NCI-H446 treated with DMSO at 0.1 percent for 48 hours (cell line): Measurements from ENCODE around the gene MAGI2.
A peak's percentile ranks its signal among the peaks of the same experiment; 100 is the strongest.
"Not testable (repeated sequence)": the region's sequence is repeated elsewhere in the genome, so short reads cannot be mapped to it uniquely, and the experiment has no call there.

Experiments used
- DNase-seq: peaks from one replicate; lab custom pipeline; 2025; lab: John Stamatoyannopoulos, UW

MAGI2 gene

DNA sequence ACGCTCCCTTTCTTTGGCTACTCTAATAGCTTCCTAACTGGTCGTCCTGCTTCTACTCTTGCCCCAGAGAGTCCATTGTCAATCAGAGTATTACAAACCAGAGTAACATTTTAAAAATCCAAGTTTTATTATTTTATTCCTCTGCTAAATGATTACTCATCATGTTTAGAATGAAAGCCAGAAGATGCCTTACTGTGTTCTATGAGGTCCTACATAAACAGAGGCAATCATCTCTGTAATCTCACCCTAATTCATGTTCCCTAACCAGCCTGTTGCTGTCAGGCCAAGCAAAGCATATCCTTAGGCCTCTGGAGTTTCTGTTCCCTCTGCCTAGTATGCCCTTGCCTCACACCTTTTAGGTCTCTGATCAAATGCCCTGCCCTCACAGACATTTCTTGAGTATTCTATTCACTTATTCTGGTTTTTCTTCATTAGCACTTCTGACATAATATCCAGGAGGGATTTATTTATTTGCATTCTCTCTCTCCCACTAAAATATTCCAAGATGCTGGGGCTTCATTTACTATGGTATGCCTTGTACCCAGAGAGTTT lies 1157.3 kb downstream of the MAGI2 start:
- no peak for DNase-seq

DNA sequence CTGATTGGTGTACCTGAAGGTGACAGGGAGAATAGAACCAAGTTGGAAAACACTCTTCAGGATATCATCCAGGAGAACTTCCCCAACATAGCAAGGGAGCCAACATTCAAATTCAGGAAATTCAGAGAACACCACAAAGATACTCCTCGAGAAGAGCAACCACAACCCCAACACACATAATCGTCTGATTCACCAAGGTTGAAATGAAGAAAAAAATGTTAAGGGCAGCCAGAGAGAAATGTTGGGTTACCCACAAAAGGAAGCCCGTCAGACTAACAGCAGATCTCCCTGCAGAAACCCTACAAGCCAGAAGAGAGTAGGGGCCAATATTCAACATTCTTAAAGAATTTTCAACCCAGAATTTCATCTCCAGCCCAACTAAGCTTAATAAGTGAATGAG lies 1164.0 kb downstream of the MAGI2 start:
- DNase-seq: not testable (repeated sequence)

DNA sequence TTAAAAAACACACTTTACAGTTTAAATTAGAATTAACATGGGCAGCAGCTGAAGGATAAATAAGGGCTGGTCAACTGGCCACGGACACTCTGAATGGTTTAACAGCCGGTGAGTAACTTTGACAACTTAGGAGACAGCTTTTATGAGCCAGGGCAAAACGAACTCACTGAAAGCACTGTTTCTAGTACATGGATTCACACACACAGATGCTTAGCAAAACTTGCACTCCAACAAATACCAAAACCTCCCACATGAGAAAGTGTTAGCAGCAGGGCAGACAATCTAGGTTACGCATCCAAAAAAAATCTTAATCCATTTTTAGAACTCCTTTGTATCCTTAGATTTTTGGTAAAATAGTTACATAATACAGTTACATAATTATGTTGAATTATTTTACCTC lies 1168.5 kb downstream of the MAGI2 start:
- DNase-seq: no peak

DNA sequence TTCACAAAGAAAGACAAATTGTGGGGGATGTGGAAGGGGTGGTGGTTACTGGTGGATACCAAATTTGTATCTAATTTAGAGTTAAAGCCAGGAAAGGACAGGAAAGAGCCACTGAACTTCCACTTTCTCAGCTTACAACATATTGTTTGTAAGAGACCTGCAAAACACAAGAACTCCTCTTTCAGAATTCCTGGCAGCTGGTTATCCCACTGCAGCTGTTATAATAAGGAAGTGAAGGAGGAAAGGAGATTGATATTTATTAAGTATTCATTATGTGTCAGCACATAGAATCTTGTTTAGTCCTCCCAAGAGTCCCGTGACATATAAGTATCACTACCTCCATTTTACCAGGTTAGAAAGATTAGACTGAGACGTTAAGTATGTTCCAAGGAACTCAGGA lies 1173.2 kb downstream of the MAGI2 start:
- no peak for DNase-seq

DNA sequence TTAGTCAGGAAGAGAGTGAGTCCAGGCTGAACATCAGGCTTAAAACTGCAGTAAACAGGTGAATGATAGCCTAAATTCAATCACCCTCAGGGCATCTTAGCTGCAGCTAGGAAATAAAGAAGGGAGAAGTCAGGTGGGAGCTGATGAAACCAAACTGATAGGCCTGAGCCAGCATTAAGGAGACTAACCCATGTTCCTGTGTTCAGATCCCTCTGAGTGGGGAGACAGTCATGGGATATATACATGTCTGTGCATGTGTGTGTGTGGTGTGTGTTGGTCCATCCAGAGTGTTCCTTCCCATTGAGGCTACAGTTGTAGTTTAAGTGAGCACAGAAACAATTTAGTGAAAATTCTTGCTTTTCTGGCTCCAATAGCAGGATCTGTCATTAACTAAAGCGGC lies 1174.0 kb downstream of the MAGI2 start:
- no peak for DNase-seq

DNA sequence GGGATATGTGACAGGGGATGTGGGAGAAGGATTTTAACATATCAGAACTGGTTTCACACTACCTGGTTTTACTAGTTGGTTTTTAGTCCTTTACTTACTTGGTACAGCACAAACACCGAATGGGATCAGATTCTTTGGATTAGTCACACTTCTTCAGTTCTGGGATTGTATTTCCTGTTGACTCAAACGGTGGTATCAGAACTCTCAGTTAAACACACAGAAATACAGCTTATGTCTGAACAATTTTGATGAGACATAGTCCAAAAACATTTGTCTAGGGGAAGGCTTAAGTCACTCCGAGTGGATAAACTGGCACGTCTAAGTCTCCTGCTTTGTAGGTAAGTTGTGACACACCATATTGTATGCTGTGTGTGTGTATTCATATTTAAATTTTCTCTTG lies 1174.4 kb downstream of the MAGI2 start:
- DNase-seq: no peak

DNA sequence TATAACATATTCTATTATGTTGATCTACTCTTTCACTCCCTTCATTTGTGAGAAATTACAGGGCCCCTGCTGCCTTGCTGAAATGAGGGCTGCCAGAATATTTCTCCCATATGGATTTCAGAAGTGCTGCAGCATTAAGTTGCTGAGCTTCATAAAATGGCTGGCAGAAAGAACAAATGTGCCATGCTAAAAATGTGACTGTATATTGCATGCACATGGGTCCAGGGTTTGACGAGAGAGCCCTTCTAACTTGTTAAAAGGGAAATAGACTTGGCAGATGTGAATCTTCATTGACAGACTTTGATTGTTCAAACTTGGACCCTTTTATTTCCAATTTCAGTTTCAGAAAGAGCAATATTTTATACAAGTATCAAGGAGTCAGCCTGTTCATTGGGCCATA lies 1186.3 kb downstream of the MAGI2 start:
- DNase-seq: no peak

DNA sequence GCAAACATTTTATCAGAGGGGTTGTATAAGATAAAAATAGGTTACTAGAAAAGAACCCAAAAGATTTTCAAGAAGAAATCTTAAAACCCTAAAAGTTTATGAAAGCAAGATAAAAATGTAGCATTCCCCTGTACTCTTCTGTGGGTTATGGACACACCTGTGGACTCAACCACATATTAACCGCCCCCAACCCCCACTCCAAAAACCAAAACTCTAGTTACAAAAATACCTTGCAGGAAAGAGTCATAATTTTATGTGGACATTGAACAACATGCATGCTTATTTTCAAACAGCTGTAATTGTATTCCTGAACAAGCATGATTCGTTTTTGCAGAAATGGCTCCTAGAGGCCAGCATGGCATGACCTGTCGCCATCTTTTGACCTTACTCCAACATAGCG lies 1188.0 kb downstream of the MAGI2 start:
- no peak for DNase-seq

DNA sequence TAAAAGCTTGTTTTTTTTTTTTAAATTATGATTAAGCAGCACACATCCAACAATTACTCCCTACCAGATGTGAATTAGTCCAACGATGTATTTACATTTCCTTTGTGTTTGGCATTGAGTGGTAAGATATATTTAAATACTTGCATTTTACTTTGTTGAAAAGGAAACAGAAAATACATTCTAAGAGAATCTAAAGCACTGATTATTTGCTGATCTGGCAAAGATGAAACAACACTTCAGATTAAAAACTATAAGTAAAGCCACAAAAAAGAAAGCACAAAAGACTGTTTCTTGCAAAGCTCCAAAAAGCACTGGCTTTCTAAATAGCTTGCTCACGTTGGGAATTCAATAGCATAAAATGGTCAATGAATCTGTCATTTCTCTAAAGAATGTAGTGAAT lies 1188.4 kb downstream of the MAGI2 start:
- DNase-seq: no peak

DNA sequence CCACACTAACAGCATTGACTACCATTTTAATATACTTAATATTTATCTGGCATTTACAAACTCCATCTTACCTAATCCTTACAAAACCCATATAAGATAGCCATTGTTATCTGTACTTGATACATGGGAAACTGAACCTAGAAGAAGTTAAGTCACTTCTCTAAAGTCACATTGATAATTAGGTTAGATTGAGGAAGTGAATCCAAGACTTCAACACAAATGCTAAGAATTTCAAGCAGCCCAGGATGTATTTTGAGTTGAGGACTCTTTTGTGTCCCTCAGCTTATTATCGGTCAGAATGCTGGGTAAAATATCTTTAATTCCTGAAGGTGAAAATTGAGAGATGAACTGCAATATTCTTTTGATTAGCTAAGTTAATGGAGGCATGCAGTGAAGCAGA lies 1189.4 kb downstream of the MAGI2 start:
- DNase-seq: no peak

DNA sequence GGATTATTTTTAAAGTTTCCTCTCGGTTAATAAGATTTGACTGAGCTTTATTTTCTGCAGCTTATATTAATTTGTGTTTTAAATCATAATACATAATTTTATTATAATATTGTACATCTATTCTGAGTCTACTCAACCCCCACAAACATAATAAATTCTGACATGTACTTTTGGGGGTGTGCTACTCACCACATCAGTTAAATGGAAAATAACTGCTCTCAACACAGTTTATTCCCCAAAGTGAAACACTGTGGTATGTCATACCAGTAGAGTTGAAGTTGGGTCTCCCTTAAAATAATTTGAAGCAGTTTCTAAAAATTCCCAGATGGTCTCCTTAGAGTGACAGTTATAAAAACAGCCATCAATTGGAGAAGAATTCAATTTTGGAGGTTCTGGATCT lies 1191.7 kb downstream of the MAGI2 start:
- DNase-seq: no peak

DNA sequence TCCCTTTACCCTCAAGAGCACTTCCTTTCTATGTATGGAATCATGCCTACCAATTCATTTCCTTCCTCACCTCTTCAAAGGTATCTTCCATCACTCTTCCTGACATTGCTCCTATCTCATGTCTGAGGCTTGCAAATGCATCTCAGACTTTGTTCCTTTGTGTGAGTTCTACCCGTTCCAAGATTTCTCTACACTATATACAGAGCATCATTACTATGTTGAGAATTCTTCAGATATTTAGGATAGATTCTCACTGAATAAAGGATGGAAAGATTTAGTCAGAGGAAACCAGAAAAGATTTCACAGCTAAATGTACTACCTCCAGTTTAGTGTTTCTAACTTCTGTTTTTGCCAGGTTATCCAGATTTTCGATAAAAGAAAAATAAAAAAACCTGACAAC lies 1192.2 kb downstream of the MAGI2 start:
- DNase-seq: no peak

DNA sequence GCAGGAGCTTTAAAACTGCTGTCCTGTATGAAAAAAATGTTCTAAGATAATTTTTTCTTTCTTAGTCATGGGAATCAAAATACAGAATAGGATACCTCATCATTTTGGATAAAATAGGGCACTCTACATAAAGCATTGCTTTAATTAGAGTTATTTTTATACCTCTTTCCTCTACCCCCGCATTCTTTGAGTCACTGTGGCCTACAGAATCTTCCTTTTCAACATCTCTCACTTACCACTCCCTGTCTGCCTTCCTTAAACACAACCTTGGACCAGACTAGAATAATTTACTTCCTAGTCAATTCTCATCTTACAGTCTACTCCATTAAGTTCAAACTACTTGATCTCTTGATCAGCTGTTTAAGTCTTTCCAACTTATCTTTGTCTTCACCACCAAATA lies 1192.6 kb downstream of the MAGI2 start:
- no peak for DNase-seq

DNA sequence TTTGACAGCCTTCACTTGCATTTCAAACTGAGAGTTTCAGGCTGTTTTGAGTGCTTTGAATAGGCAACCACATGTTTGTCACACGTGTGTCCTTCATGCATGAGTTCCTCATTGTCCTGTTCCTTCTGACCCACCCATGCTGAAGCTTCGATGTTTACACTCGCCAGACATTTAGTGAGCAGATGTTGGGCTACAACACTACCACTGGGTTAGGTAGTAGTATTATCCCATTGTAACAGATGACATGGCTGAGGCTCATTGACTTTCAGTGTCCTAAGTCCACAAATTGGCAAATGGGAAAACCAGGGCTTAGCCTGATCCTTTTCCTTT lies 1198.8 kb downstream of the MAGI2 start:
- DNase-seq: no peak

DNA sequence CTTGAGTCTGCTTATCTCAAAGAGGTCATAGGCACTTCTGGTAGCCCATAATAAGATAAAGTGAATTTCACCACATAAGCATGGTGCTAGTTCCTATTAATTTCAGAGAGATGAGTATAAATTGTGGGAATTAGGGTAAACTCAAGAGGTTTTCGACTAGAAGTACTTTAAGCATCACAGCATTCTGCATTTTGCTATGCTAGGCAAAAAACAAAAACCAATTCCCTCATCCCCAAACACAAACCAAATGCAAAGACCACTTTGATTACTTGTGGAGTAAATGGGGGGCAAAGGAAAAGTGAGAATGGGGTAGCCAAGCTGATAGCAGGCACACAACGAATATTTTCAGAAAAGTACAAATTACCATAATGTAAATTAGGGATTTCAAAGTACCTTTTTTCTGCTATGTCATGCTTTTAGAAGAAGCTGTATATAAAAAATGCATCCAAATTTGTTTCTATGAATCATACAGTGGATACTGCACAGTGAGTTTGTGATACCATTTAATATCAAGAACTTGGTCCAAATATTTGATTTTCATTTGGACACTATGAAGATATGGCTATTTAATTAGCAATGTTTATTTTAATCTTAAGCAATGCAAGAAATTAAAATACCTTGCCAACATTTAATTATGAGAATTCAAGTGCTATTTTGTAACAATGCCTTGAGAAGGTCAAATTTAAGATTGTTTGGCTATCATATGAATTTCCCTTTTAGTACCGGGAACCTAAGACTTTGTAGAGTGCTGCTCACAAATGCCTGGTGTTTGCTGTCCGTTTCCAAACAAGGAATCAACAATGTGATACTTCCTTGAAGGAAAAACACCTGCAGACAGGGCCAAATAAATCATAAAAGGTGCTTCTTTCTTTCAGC lies 1199.4 kb downstream of the MAGI2 start:
- no peak for DNase-seq

DNA sequence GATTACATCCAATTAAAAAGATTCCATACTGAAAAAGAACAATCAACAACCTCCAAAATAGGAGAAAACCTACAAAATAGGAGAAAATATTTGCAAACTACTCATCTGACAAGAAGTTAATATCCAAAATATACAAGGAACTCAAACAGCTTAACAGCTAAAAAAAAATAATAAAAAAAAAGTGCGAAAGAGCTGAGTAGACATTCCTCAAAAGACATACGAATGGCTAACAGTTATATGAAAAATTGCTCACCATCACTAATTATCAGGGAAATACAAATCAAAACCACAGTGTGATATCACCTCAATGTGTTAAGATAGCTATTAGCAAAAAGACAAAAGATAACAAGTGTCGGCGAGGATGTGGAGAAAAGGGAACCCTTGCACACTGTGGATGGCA lies 1204.6 kb downstream of the MAGI2 start:
- DNase-seq: no peak

DNA sequence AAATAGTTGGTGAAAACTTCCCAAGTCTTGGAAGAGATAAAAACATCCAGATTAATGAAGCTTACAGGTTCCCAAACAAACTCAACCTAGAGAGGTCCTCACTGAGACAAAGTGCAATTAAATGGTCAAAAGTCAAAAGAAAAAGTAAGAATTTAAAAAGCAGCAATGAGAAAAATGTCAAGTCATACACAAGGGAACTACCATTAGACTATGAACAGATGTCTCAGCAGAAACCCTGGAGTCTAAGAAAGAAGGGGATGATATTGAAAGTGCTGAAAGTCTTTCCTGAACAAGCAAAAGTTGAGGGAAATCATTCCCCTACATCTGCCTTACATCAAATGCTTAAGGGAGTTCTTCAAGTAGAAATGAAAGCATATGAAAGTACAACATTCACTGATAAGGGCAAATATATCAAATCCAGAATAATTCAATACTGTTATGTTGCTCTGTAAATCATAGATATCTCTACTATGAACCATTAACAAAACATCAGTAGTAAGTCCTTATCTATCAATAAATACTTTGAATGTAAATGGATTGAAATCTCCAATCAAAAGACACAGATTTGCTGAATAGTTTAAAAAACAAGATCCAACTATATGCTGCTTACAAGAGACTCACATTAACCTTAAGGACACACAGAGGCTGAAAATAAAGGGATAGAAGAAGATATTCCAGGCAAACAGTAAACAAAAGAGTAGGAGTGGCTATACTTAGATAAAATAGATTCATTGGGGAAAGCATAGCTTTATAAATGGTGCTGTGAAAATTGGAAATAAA lies 1205.4 kb downstream of the MAGI2 start:
- DNase-seq: no peak

DNA sequence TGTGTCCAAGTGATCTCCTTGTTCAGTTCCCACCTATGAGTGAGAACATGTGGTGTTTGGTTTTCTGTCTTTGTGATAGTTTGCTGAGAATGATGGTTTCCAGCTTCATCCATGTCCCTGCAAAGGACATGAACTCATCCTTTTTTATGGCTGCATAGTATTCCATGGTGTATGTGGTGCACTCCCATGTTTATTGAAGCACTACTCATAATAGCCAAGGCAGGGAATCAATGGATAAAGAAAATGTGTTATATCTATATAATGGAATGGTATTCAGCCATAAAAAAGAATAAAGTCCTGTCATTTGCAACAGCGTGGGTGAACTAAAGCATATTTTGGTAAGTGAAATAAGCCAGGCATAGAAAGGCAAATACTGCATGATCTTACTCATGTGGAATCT lies 1213.3 kb downstream of the MAGI2 start:
- not testable (repeated sequence) for DNase-seq

DNA sequence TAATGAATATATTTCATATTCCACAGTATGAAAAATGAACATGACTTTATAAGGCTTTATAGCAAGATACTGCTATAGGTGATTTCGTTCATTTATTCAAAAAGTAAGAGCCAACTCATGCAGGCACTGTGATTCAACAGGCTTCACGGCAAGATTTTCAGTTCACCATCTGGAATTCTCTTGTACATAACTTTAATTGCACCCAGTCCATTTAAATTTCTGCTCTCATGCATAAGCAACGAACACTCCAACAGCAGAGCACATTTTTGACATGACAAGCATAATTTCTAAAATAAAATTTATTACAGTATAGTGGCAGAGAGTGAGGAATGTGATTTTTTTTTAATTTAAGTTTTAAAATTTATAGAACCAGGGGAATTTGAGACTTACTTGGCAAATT lies 1218.8 kb downstream of the MAGI2 start:
- DNase-seq: no peak

DNA sequence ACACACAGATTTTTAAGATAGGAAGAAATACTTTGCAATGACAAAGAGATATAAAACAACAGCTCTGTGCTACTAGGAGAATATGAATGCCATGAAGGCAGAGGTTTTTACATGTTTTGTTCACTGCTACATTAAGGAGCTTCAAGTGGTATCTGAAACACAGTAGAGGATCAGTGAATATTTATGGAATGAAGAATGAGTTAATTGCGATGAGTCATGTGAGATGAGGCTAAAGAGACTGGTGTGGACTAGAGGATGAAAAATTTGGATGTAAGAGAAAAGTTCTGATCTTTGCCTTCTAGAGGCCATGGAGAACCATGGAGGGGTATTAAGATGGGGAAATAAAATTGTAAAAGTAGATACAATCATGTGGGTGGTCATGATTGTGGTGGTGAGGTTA lies 1220.7 kb downstream of the MAGI2 start:
- no peak for DNase-seq

DNA sequence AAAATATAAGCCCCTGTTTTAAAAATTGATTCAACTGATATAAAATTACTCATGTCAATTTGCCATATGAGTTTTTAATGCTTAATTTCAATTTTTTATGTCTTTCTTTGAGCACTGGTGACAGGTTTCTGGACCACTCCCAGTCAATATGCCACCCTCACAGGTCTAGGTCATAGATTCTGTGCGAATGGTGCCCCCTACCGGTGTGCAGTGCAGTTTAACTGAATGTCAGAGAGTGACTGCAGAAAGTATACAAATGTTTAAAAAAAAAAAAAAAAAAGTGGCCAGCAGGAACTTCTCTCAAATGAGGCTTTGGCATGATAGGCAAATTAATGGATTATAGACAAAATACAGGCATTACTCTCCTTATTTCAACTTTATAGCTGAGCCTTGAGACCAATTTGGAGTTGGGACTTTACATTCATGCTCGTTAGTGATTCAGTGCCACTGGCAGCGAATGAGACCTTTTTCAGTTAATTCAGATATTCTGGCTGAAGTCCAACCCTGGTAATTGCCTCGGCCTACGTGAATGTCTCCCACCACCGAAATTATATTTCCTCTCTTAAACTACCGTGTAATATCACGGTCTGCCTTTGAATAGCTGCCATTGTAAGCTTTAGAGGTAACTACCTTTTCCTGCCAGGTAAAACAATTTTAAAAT lies 1227.3 kb downstream of the MAGI2 start:
- peak; percentile 53 for DNase-seq

DNA sequence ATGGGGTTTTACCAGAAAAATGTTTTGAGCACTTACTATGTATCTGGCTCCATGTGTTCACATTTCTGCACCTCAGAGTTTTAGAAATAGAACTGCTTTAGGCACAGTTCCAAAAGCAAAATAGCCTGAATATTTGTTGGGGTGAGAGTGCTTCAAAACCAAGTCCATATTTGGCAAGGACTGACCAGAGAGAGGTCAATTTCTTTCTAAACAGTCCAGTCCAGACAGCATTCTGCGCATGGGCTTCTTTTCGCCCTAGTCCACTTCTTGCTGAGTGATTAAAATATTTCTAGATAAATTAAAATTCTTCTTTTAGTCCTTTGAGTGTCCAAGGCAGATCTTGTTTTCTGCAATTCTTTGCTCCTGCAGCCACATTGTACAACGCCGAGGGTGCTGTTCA lies 1227.9 kb downstream of the MAGI2 start:
- no peak for DNase-seq

DNA sequence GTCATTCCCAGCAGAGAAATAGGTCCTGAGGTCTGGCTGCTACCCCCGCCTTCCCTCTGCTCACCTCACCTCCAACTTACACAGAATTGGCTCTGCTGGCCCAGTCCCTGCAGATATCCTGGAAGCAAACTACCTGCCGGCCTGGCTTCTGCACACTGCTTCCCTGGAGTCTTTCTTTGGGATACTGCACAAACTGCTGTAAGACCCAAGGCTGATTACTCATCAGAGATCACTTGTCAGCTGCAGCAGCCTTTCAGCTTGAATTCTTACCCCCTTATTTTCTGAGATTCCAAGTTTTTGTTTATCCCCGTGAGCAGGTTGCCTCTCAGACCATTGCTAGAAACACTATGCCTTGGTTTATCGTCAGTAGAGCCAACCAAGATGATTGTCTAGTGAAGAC lies 1228.5 kb downstream of the MAGI2 start:
- no peak for DNase-seq
